ENCODE results near the gene RPL15. TPM values are rescaled to one million over a fixed set of nuclear protein-coding genes. Genes with fewer than 3 reads are reported as not detected.

Gene RPL15
- total and polyA plus RNA-seq, 9 donors = 2,355 to 2,951 (median 2,579) TPM

GRCh38 chr3:23952646-23953045, 35.7 kb downstream of the RPL15 start:
- H3K4me1 ChIP-seq (ENCODE audit: control insufficient read depth, insufficient read depth, low read length) = peaks cover 2% of the 10 kb centered on the region
- H3K36me3 ChIP-seq (ENCODE audit: control insufficient read depth, insufficient read depth, low read length) = peaks cover 9% of the 10 kb centered on the region
- H3K4me3 ChIP-seq (ENCODE audit: low read length) = no peak overlapping the region
- 93% methylated on average over 3 of the region's 4 CpGs for WGBS (ENCODE audit: insufficient coverage)
- DNase-seq = no peak
- H3K27me3 ChIP-seq (ENCODE audit: control insufficient read depth, insufficient read depth, low read length) = no peaks in the 10 kb centered on the region
- H3K9me3 ChIP-seq (replicated peaks; ENCODE audit: control insufficient read depth, low read depth, low read length) = no peaks in the 10 kb centered on the region
- H3K27ac ChIP-seq (ENCODE audit: low read length) = no peak overlapping the region

GRCh38 chr3:23953523-23953922, 36.6 kb downstream of the RPL15 start:
- H3K4me3 ChIP-seq (ENCODE audit: low read length) = no peak overlapping the region
- H3K4me1 ChIP-seq (ENCODE audit: control insufficient read depth, insufficient read depth, low read length) = no peaks in the 10 kb centered on the region
- DNase-seq = no peak
- no peak overlapping the region for H3K27ac ChIP-seq (ENCODE audit: low read length)
- H3K36me3 ChIP-seq (ENCODE audit: control insufficient read depth, insufficient read depth, low read length) = peaks cover 9% of the 10 kb centered on the region
- no peaks in the 10 kb centered on the region for H3K27me3 ChIP-seq (ENCODE audit: control insufficient read depth, insufficient read depth, low read length)
- no CpG with 5 or more reads among the region's 1 CpG for whole genome bisulfite sequencing (ENCODE audit: insufficient coverage)
- H3K9me3 ChIP-seq (replicated peaks; ENCODE audit: control insufficient read depth, low read depth, low read length) = no peaks in the 10 kb centered on the region

- Histone ChIP-seq H3K4me1 (ENCODE audit: control insufficient read depth, insufficient read depth, low read length) (no peaks in the 10 kb centered on the region), H3K27me3 (ENCODE audit: control insufficient read depth, insufficient read depth, low read length) (no peaks in the 10 kb centered on the region), H3K36me3 (ENCODE audit: control insufficient read depth, insufficient read depth, low read length) (peaks cover 9% of the 10 kb centered on the region), H3K9me3 (replicated peaks; ENCODE audit: control insufficient read depth, low read depth, low read length) (no peaks in the 10 kb centered on the region), H3K27ac (ENCODE audit: low read length) (no peak overlapping the region), H3K4me3 (ENCODE audit: low read length) (no peak overlapping the region)
- DNase-seq = no peak
- WGBS (ENCODE audit: insufficient coverage) = no CpG with 5 or more reads among the region's 5 CpGs
Measured at GRCh38 chr3:23954144-23954543, 37.2 kb downstream of the RPL15 start.

DNA sequence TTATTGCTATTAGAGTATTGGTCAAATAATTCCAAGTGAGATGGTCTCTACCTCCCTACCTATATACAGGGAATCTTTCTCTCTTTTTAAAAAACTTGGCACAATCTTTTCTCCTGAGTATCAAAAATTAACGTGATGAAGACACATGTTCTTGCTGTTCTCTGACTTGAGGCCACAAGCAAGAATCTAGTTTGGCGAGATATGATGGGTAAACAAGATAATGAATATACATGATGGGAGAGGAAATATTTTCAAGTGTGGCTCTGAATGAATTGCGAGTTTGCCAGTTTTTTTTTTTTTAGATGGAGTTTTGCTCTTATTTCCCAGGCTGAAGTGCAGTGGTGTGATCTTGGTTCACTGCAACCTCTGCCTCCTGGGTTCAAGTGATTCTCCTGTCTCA, 39.8 kb downstream of the RPL15 start:
- Histone ChIP-seq H3K27ac (ENCODE audit: low read length) (no peak overlapping the region), H3K4me3 (ENCODE audit: low read length) (no peak overlapping the region), H3K9me3 (replicated peaks; ENCODE audit: control insufficient read depth, low read depth, low read length) (no peaks in the 10 kb centered on the region), H3K27me3 (ENCODE audit: control insufficient read depth, insufficient read depth, low read length) (no peaks in the 10 kb centered on the region), H3K36me3 (ENCODE audit: control insufficient read depth, insufficient read depth, low read length) (peaks cover 9% of the 10 kb centered on the region), H3K4me1 (ENCODE audit: control insufficient read depth, insufficient read depth, low read length) (no peaks in the 10 kb centered on the region)
- DNase-seq = no peak
- no CpG with 5 or more reads among the region's 3 CpGs for WGBS (ENCODE audit: insufficient coverage)

GRCh38 chr3:23959135-23959900, 42.4 kb downstream of the RPL15 start:
- no peak overlapping the region for H3K27ac ChIP-seq (ENCODE audit: low read length)
- H3K36me3 ChIP-seq (ENCODE audit: control insufficient read depth, insufficient read depth, low read length) = peaks cover 9% of the 10 kb centered on the region
- 86% methylated on average over 1 of the region's 7 CpGs for WGBS (ENCODE audit: insufficient coverage)

GRCh38 chr3:23960649-23961048, 43.7 kb downstream of the RPL15 start:
- H3K4me1 ChIP-seq (ENCODE audit: control insufficient read depth, insufficient read depth, low read length) = no peaks in the 10 kb centered on the region
- WGBS (ENCODE audit: insufficient coverage) = no CpG with 5 or more reads among the region's 1 CpG
- H3K36me3 ChIP-seq (ENCODE audit: control insufficient read depth, insufficient read depth, low read length) = peaks cover 7% of the 10 kb centered on the region

More at GRCh38 chr3:23959135-23959900, 42.4 kb downstream of the RPL15 start:
- no peak for DNase-seq
- no peaks in the 10 kb centered on the region for H3K27me3 ChIP-seq (ENCODE audit: control insufficient read depth, insufficient read depth, low read length)
- H3K4me1 ChIP-seq (ENCODE audit: control insufficient read depth, insufficient read depth, low read length) = no peaks in the 10 kb centered on the region
- no peak overlapping the region for H3K4me3 ChIP-seq (ENCODE audit: low read length)
- H3K9me3 ChIP-seq (replicated peaks; ENCODE audit: control insufficient read depth, low read depth, low read length) = no peaks in the 10 kb centered on the region

GRCh38 chr3:23961066-23961465, 44.1 kb downstream of the RPL15 start:
- H3K4me3 ChIP-seq (ENCODE audit: low read length) = no peak overlapping the region
- no peaks in the 10 kb centered on the region for H3K27me3 ChIP-seq (ENCODE audit: control insufficient read depth, insufficient read depth, low read length)
- no peak for DNase-seq
- WGBS (ENCODE audit: insufficient coverage) = 100% methylated on average over 1 of the region's 1 CpG
- no peak overlapping the region for H3K27ac ChIP-seq (ENCODE audit: low read length)
- H3K9me3 ChIP-seq (replicated peaks; ENCODE audit: control insufficient read depth, low read depth, low read length) = no peaks in the 10 kb centered on the region
- H3K4me1 ChIP-seq (ENCODE audit: control insufficient read depth, insufficient read depth, low read length) = no peaks in the 10 kb centered on the region
- peaks cover 10% of the 10 kb centered on the region for H3K36me3 ChIP-seq (ENCODE audit: control insufficient read depth, insufficient read depth, low read length)

More at GRCh38 chr3:23960649-23961048, 43.7 kb downstream of the RPL15 start:
- no peaks in the 10 kb centered on the region for H3K9me3 ChIP-seq (replicated peaks; ENCODE audit: control insufficient read depth, low read depth, low read length)
- H3K4me3 ChIP-seq (ENCODE audit: low read length) = no peak overlapping the region
- no peak overlapping the region for H3K27ac ChIP-seq (ENCODE audit: low read length)
- H3K27me3 ChIP-seq (ENCODE audit: control insufficient read depth, insufficient read depth, low read length) = no peaks in the 10 kb centered on the region
- no peak for DNase-seq

- Histone ChIP-seq H3K27me3 (ENCODE audit: control insufficient read depth, insufficient read depth, low read length) (no peaks in the 10 kb centered on the region), H3K4me3 (ENCODE audit: low read length) (no peak overlapping the region), H3K9me3 (replicated peaks; ENCODE audit: control insufficient read depth, low read depth, low read length) (no peaks in the 10 kb centered on the region), H3K4me1 (ENCODE audit: control insufficient read depth, insufficient read depth, low read length) (no peaks in the 10 kb centered on the region), H3K27ac (ENCODE audit: low read length) (no peak overlapping the region), H3K36me3 (ENCODE audit: control insufficient read depth, insufficient read depth, low read length) (peaks cover 8% of the 10 kb centered on the region)
- no CpG with 5 or more reads among the region's 5 CpGs for WGBS (ENCODE audit: insufficient coverage)
- no peak for DNase-seq
Measured at GRCh38 chr3:23961913-23962312, 45.0 kb downstream of the RPL15 start.

DNA sequence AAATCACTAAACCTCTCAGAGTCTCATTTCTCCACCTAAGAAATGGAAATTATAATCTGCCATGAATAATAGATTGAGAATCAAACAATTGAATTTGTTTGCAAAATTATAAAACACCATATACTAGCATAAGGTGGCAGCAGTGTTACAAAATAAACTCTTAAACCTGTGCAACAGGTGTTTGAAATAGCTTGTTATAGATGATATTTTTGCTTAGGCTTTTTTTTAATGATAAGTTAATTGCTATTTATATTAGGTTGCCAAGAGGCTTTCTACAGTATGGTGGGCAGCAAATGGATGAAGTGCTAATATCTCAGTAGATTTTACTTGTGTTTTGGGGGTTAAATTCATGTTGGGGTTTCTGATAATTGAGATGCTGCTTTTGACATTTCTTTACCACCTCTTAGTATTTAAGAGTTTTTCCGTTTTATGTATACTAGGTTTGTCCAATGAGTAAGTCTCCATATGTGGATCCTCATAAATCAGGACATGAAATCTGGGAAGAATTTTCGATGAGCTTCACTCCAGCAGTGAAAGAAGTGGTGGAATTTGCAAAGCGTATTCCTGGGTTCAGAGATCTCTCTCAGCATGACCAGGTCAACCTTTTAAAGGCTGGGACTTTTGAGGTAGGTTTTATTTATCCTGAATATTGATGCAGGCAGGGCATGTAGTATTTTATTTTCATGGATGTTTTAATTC, 47.8 kb downstream of the RPL15 start:
- Histone ChIP-seq H3K4me1 (ENCODE audit: control insufficient read depth, insufficient read depth, low read length) (no peaks in the 10 kb centered on the region), H3K9me3 (replicated peaks; ENCODE audit: control insufficient read depth, low read depth, low read length) (no peaks in the 10 kb centered on the region), H3K27ac (ENCODE audit: low read length) (no peak overlapping the region), H3K4me3 (ENCODE audit: low read length) (no peak overlapping the region), H3K36me3 (ENCODE audit: control insufficient read depth, insufficient read depth, low read length) (peaks cover 16% of the 10 kb centered on the region), H3K27me3 (ENCODE audit: control insufficient read depth, insufficient read depth, low read length) (no peaks in the 10 kb centered on the region)
- DNase-seq = peak; percentile 34
- 100% methylated on average over 1 of the region's 3 CpGs for WGBS (ENCODE audit: insufficient coverage)

- Histone ChIP-seq H3K27me3 (ENCODE audit: control insufficient read depth, insufficient read depth, low read length) (no peaks in the 10 kb centered on the region), H3K27ac (ENCODE audit: low read length) (no peak overlapping the region), H3K36me3 (ENCODE audit: control insufficient read depth, insufficient read depth, low read length) (peaks cover 16% of the 10 kb centered on the region), H3K4me1 (ENCODE audit: control insufficient read depth, insufficient read depth, low read length) (no peaks in the 10 kb centered on the region), H3K9me3 (replicated peaks; ENCODE audit: control insufficient read depth, low read depth, low read length) (no peaks in the 10 kb centered on the region), H3K4me3 (ENCODE audit: low read length) (no peak overlapping the region)
- no CpG with 5 or more reads among the region's 1 CpG for WGBS (ENCODE audit: insufficient coverage)
- peak; percentile 59 for DNase-seq
Measured at GRCh38 chr3:23966328-23966727, 49.4 kb downstream of the RPL15 start.
